PC-3 (cell line): Measurements from ENCODE around the gene DPPA5. TPM values are rescaled to one million over a fixed set of nuclear protein-coding genes. Genes with fewer than 3 reads are reported as not detected.

Experiments used
- ATAC-seq: fragments of 200-7000 bp; cut with Tn5 transposase; 2 replicates; pipeline ENCODE4 v1.9.1; 2020; ENCODE audit warnings: mild to moderate bottlenecking, moderate library complexity
- BruUV-seq: library from RNA; stranded (reverse); fragments of 400-500 nt; replicated peaks from 2 replicates; lab custom pipeline; 2021; lab: Mats Ljungman, UMichigan
- CTCF ChIA-PET: fragments of 300-600 bp; sonication (Branson Sonifier 250); formaldehyde crosslinking; loops from one replicate; lab custom pipeline; 2022; ENCODE audit warnings: antibody characterized with exemption; lab: Charles Lee
- POLR2A ChIA-PET: fragments of 300-600 bp; sonication (Branson Sonifier 250); formaldehyde crosslinking; loops from one replicate; lab custom pipeline; 2022; ENCODE audit warnings: antibody characterized with exemption; ENCODE audit not compliant: unreplicated experiment; lab: Charles Lee
- DNase-seq: peaks from one replicate; pipeline ENCODE4 v3.0.0-alpha.2; 2015
- H2AFZ ChIP-seq: fragments of 300-600 bp; sonication (generic); 2 replicates; pipeline ENCODE4 v1.6.0; 2016; ENCODE audit warnings: antibody characterized with exemption, low read length
- H3F3A ChIP-seq: fragments of 300-600 bp; sonication (generic); one replicate; pipeline ENCODE4 v1.6.0; 2017; ENCODE audit warnings: antibody characterized with exemption, low read length, control low read depth, mild to moderate bottlenecking; ENCODE audit not compliant: unreplicated experiment
- H3K27ac ChIP-seq: fragments of 300-600 bp; sonication (generic); 2 replicates; pipeline ENCODE4 v1.5.1; 2016; ENCODE audit warnings: mild to moderate bottlenecking, low read length
- H3K27me3 ChIP-seq: fragments of 300-600 bp; sonication (generic); 2 replicates; pipeline ENCODE4 v1.6.1; 2016; ENCODE audit warnings: low read length, mixed read lengths
- H3K36me3 ChIP-seq: fragments of 300-600 bp; sonication (generic); 2 replicates; pipeline ENCODE4 v1.6.1; 2016; ENCODE audit warnings: low read depth, mixed run types, low read length, mixed read lengths
- H3K4me1 ChIP-seq: fragments of 300-600 bp; sonication (generic); 2 replicates; pipeline ENCODE4 v1.5.1; 2016; ENCODE audit warnings: low read length; ENCODE audit not compliant: insufficient read depth
- H3K4me2 ChIP-seq: fragments of 300-600 bp; sonication (generic); 2 replicates; pipeline ENCODE4 v1.6.0; 2016; ENCODE audit warnings: low read length
- H3K4me3 ChIP-seq: fragments of 300-600 bp; sonication (generic); 2 replicates; pipeline ENCODE4 v1.5.1; 2016; ENCODE audit warnings: mild to moderate bottlenecking, low read length, mixed read lengths
- H3K79me2 ChIP-seq: fragments of 300-600 bp; sonication (generic); 2 replicates; pipeline ENCODE4 v1.6.1; 2017; ENCODE audit warnings: low read length, mixed read lengths
- H3K9ac ChIP-seq: fragments of 300-600 bp; sonication (generic); 2 replicates; pipeline ENCODE4 v1.6.0; 2016; ENCODE audit warnings: mild to moderate bottlenecking, low read length
- H3K9me2 ChIP-seq: fragments of 300-600 bp; sonication (generic); replicated peaks from 2 replicates; pipeline ENCODE4 v1.6.1; 2016; ENCODE audit warnings: mixed run types, low read length, mixed read lengths
- H3K9me3 ChIP-seq: fragments of 300-600 bp; sonication (generic); 2 replicates; pipeline ENCODE4 v1.6.1; 2016; ENCODE audit warnings: low read length, mixed read lengths
- H4K20me1 ChIP-seq: fragments of 300-600 bp; sonication (generic); 2 replicates; pipeline ENCODE4 v1.6.1; 2016; ENCODE audit warnings: low read length, mixed read lengths
- CTCF ChIP-seq: fragments of 300-600 bp; sonication (generic); conservative IDR thresholded peaks from 2 replicates; pipeline ENCODE4 v1.5.1; 2017; ENCODE audit warnings: antibody characterized with exemption, low read depth, mild to moderate bottlenecking, low read length
- EZH2 ChIP-seq: fragments of 300-600 bp; sonication (generic); IDR thresholded peaks from one replicate; pipeline ENCODE4 v1.6.1; 2017; ENCODE audit warnings: antibody characterized with exemption, mild to moderate bottlenecking, low read length; ENCODE audit not compliant: unreplicated experiment
- EZH2phosphoT487 ChIP-seq: fragments of 300-600 bp; sonication (generic); IDR thresholded peaks from 2 replicates; pipeline ENCODE4 v1.6.1; 2018; ENCODE audit warnings: mild to moderate bottlenecking, antibody characterized with exemption, low read length, borderline replicate concordance
- intact Hi-C: fragments of 100-400 bp; cut with micrococcal nuclease; formaldehyde crosslinking; loops from 2 replicates; pipeline ENCODE4 v1.9.0; 2023
- total RNA-seq: library from RNA; depleted of rRNA; stranded (reverse); fragments of >200 nt; gene quantifications from 2 replicates; pipeline ENCODE4 v1.2.3, GENCODE V29; 2014

Gene DPPA5
- total RNA-seq, 1 experiment from 2014 or later, result not detected

GRCh38 chr6:73325656-73326055, 28.4 kb downstream of the DPPA5 start:
- no peak overlapping the region for H3K27ac ChIP-seq
- H2AFZ ChIP-seq, result no peak overlapping the region
- DNase-seq (no peak), ATAC-seq (no peak)
- no peaks in the 10 kb centered on the region for H4K20me1 ChIP-seq
- no peaks in the 10 kb centered on the region for H3K9me2 ChIP-seq
- H3K36me3 ChIP-seq, result no peaks in the 10 kb centered on the region
- no peak overlapping the region for H3K4me3 ChIP-seq
- intact Hi-C loops, result loop anchor here (1.0 to 10.0 kb wide), 6 partner anchors 41 to 913 kb away; no protein-coding TSS in a partner anchor
- H3K79me2 ChIP-seq, result no peaks in the 10 kb centered on the region
- H3K27me3 ChIP-seq, result no peaks in the 10 kb centered on the region
- TF ChIP-seq EZH2phosphoT487 (no peak), CTCF (no peak), EZH2 (no peak)
- peaks cover 3% of the 10 kb centered on the region; the same call in 1 of the 2 replicates for H3K4me1 ChIP-seq
- no TSS peak for BruUV-seq
- CTCF ChIA-PET, result interaction anchor here (1.7 kb wide), 1 partner anchor 40 kb away, joined by 12 read pairs; no protein-coding TSS in a partner anchor
- H3K9ac ChIP-seq, result no peak overlapping the region
- H3F3A ChIP-seq, result no peaks in the 10 kb centered on the region
- POLR2A ChIA-PET, result no interaction called here
- H3K9me3 ChIP-seq, result no peaks in the 10 kb centered on the region
- no peak overlapping the region for H3K4me2 ChIP-seq

- Histone ChIP-seq H3F3A (no peaks in the 10 kb centered on the region), H3K9me2 (no peaks in the 10 kb centered on the region), H3K4me1 (peaks cover 3% of the 10 kb centered on the region; the same call in 1 of the 2 replicates), H3K9ac (no peak overlapping the region), H3K79me2 (no peaks in the 10 kb centered on the region), H3K9me3 (no peaks in the 10 kb centered on the region), H3K27me3 (no peaks in the 10 kb centered on the region), H2AFZ (no peak overlapping the region), H3K36me3 (no peaks in the 10 kb centered on the region), H4K20me1 (no peaks in the 10 kb centered on the region), H3K4me3 (no peak overlapping the region), H3K27ac (no peak overlapping the region), H3K4me2 (no peak overlapping the region)
- DNase-seq (no peak), ATAC-seq (no peak)
- CTCF ChIA-PET, result no interaction called here
- BruUV-seq, result no TSS peak
- intact Hi-C loops, result loop anchor here (10.0 kb wide), 1 partner anchor 709 kb away; no protein-coding TSS in a partner anchor
- TF ChIP-seq EZH2phosphoT487, result no peak
- no peak for TF ChIP-seq CTCF
- TF ChIP-seq EZH2, result no peak
- POLR2A ChIA-PET, result no interaction called here
Measured at GRCh38 chr6:73323323-73323722, 30.8 kb downstream of the DPPA5 start.

- no peak overlapping the region for H2AFZ ChIP-seq
- ATAC-seq, result no peak
Measured at GRCh38 chr6:73314577-73315492, 39.2 kb downstream of the DPPA5 start.

More at GRCh38 chr6:73314577-73315492, 39.2 kb downstream of the DPPA5 start:
- ChIA-PET CTCF (no interaction called here), POLR2A (no interaction called here)
- no peaks in the 10 kb centered on the region for H3K36me3 ChIP-seq
- H3K9me3 ChIP-seq, result no peaks in the 10 kb centered on the region
- H4K20me1 ChIP-seq, result no peaks in the 10 kb centered on the region
- no peaks in the 10 kb centered on the region for H3K27me3 ChIP-seq
- no peak overlapping the region for H3K9ac ChIP-seq
- no peaks in the 10 kb centered on the region for H3F3A ChIP-seq
- no peak overlapping the region for H3K27ac ChIP-seq
- no peak overlapping the region for H3K4me2 ChIP-seq
- DNase-seq, result no peak
- no peak overlapping the region for H3K4me3 ChIP-seq
- no TSS peak for BruUV-seq
- TF ChIP-seq EZH2phosphoT487 (no peak), CTCF (no peak), EZH2 (no peak)
- no peaks in the 10 kb centered on the region for H3K4me1 ChIP-seq
- no peaks in the 10 kb centered on the region for H3K9me2 ChIP-seq
- intact Hi-C loops, result no loop called here
- H3K79me2 ChIP-seq, result peaks cover under 1% of the 10 kb centered on the region
